Neural progenitor cell (in vitro differentiated cells): ENCODE measurements around the gene FYCO1. TPM values are rescaled to one million over a fixed set of nuclear protein-coding genes. Genes with fewer than 3 reads are reported as not detected.

Source experiments
- DNase-seq: peaks from one replicate; pipeline ENCODE4 v3.0.0-alpha.2; 2016; ENCODE audit warnings: low spot score
- H2AFZ ChIP-seq: fragments of 200-600 bp; sonication (generic); replicated peaks from 2 replicates; pipeline ENCODE4 v1.6.1; 2016; ENCODE audit warnings: antibody characterized with exemption
- H3F3A ChIP-seq: fragments of 200-600 bp; sonication (generic); 2 replicates; pipeline ENCODE4 v1.6.1; 2016; ENCODE audit warnings: antibody characterized with exemption, low read depth
- H3K27ac ChIP-seq: fragments of 200-600 bp; sonication (generic); 2 replicates; pipeline ENCODE4 v1.5.1; 2016; ENCODE audit warnings: mild to moderate bottlenecking
- H3K27me3 ChIP-seq: fragments of 200-600 bp; sonication (generic); 2 replicates; pipeline ENCODE4 v1.6.1; 2016; ENCODE audit warnings: mild to moderate bottlenecking, moderate library complexity
- H3K36me3 ChIP-seq: fragments of 200-600 bp; sonication (generic); 2 replicates; pipeline ENCODE4 v1.5.1; 2016
- H3K4me1 ChIP-seq: fragments of 200-600 bp; sonication (generic); 2 replicates; pipeline ENCODE4 v1.6.1; 2016; ENCODE audit warnings: mixed run types
- H3K4me2 ChIP-seq: fragments of 200-600 bp; sonication (generic); 2 replicates; pipeline ENCODE4 v1.6.1; 2016
- H3K4me3 ChIP-seq: fragments of 200-600 bp; sonication (generic); 2 replicates; pipeline ENCODE4 v1.5.1; 2016
- H3K79me2 ChIP-seq: fragments of 200-600 bp; sonication (generic); 2 replicates; pipeline ENCODE4 v1.6.1; 2016; ENCODE audit warnings: low read depth
- H3K9ac ChIP-seq: fragments of 200-600 bp; sonication (generic); 2 replicates; pipeline ENCODE4 v1.6.1; 2016
- H3K9me3 ChIP-seq: fragments of 200-600 bp; sonication (generic); 2 replicates; pipeline ENCODE4 v1.5.1; 2016; ENCODE audit warnings: low read depth
- H4K20me1 ChIP-seq: fragments of 200-600 bp; sonication (generic); 2 replicates; pipeline ENCODE4 v1.6.1; 2016; ENCODE audit warnings: low read depth
- H3K27ac Mint-ChIP-seq: 3 replicates; pipeline ENCODE4 v1.8.0; 2021; ENCODE audit warnings: mixed read lengths
- H3K27me3 Mint-ChIP-seq: 2 replicates; pipeline ENCODE4 v1.8.0; 2022; ENCODE audit warnings: low read depth, mild to moderate bottlenecking, inconsistent platforms, moderate library complexity, mixed read lengths; ENCODE audit not compliant: insufficient read depth
- H3K36me3 Mint-ChIP-seq: 3 replicates; pipeline ENCODE4 v1.8.0; 2021; ENCODE audit warnings: mixed read lengths
- H3K4me1 Mint-ChIP-seq: 3 replicates; pipeline ENCODE4 v1.8.0; 2021; ENCODE audit warnings: mixed read lengths
- H3K4me3 Mint-ChIP-seq: 3 replicates; pipeline ENCODE4 v1.8.0; 2021; ENCODE audit warnings: mild to moderate bottlenecking, moderate library complexity, mixed read lengths
- H3K9me3 Mint-ChIP-seq: 3 replicates; pipeline ENCODE4 v1.8.0; 2020; ENCODE audit warnings: mixed read lengths
- CTCF ChIP-seq: fragments of 200-600 bp; sonication (generic); IDR thresholded peaks from 2 replicates; pipeline ENCODE4 v1.5.1; 2017; ENCODE audit warnings: antibody characterized with exemption, mild to moderate bottlenecking
- EZH2 ChIP-seq: fragments of 200-600 bp; sonication (generic); IDR thresholded peaks from 2 replicates; pipeline ENCODE4 v1.6.1; 2017; ENCODE audit warnings: antibody characterized with exemption, mild to moderate bottlenecking, moderate library complexity
- EZH2phosphoT487 ChIP-seq: fragments of 200-600 bp; sonication (generic); IDR thresholded peaks from 2 replicates; pipeline ENCODE4 v1.6.1; 2017; ENCODE audit warnings: antibody characterized with exemption
- total RNA-seq: library from RNA; depleted of rRNA; stranded (reverse); fragments of >200 nt; gene quantifications from 2 replicates; pipeline ENCODE4 v1.2.3, GENCODE V29; 2015; ENCODE audit warnings: low replicate concordance

FYCO1 gene
- total RNA-seq, 1 donor from 2014 or later, result 6.8 TPM

DNA sequence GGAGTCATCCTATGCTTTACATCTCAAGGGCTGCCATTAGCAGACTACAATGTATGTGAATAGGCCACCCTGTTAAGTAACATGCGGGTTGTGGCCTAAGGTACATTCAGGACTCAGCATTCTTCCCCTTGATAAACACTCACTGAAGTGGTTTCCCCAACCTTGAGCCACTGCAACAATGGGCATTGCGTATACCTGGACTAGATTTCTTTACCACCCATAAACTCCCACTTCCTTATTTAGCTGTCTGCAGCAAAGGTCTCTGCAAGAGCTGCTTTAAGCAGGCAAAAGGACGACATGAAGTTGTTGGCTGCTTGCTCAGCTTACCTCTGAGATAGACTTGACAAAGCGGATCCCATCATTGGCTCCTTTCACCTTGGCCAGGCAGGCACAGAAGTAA, 16.2 kb downstream of the FYCO1 start:
- H3K4me2 ChIP-seq, result no peak overlapping the region
- no peak for DNase-seq
- Mint-ChIP-seq H3K4me3 (no peak overlapping the region), H3K36me3 (peaks cover 17% of the 10 kb centered on the region), H3K27ac (no peak overlapping the region), H3K4me1 (no peaks in the 10 kb centered on the region), H3K9me3 (no peaks in the 10 kb centered on the region), H3K27me3 (no peaks in the 10 kb centered on the region)
- TF ChIP-seq EZH2 (no peak), EZH2phosphoT487 (no peak), CTCF (no peak)
- H3K4me3 ChIP-seq, result no peak overlapping the region
- no peaks in the 10 kb centered on the region for H3K9me3 ChIP-seq
- no peaks in the 10 kb centered on the region for H3K79me2 ChIP-seq
- H4K20me1 ChIP-seq, result no peaks in the 10 kb centered on the region
- no peak overlapping the region for H2AFZ ChIP-seq
- no peaks in the 10 kb centered on the region for H3K27me3 ChIP-seq
- no peak overlapping the region for H3K27ac ChIP-seq
- no peak overlapping the region for H3K9ac ChIP-seq
- no peaks in the 10 kb centered on the region for H3K4me1 ChIP-seq
- peaks cover 7% of the 10 kb centered on the region for H3K36me3 ChIP-seq
- H3F3A ChIP-seq, result no peaks in the 10 kb centered on the region

GRCh38 chr3:45978006-45978761, 17.4 kb downstream of the FYCO1 start:
- H3K36me3 ChIP-seq, result peaks cover 7% of the 10 kb centered on the region
- H4K20me1 ChIP-seq, result no peaks in the 10 kb centered on the region
- no peak for DNase-seq
- Mint-ChIP-seq H3K27me3 (no peaks in the 10 kb centered on the region), H3K36me3 (peaks cover 18% of the 10 kb centered on the region), H3K4me3 (no peak overlapping the region), H3K4me1 (no peaks in the 10 kb centered on the region), H3K27ac (no peak overlapping the region), H3K9me3 (no peaks in the 10 kb centered on the region)
- H3K4me1 ChIP-seq, result no peaks in the 10 kb centered on the region
- no peak overlapping the region for H2AFZ ChIP-seq
- H3K9ac ChIP-seq, result no peak overlapping the region
- H3K27me3 ChIP-seq, result no peaks in the 10 kb centered on the region
- no peak for TF ChIP-seq CTCF
- TF ChIP-seq EZH2phosphoT487, result no peak
- TF ChIP-seq EZH2, result no peak
- H3K79me2 ChIP-seq, result no peaks in the 10 kb centered on the region
- H3F3A ChIP-seq, result no peaks in the 10 kb centered on the region
- no peak overlapping the region for H3K27ac ChIP-seq
- no peaks in the 10 kb centered on the region for H3K9me3 ChIP-seq
- no peak overlapping the region for H3K4me2 ChIP-seq
- no peak overlapping the region for H3K4me3 ChIP-seq

DNA sequence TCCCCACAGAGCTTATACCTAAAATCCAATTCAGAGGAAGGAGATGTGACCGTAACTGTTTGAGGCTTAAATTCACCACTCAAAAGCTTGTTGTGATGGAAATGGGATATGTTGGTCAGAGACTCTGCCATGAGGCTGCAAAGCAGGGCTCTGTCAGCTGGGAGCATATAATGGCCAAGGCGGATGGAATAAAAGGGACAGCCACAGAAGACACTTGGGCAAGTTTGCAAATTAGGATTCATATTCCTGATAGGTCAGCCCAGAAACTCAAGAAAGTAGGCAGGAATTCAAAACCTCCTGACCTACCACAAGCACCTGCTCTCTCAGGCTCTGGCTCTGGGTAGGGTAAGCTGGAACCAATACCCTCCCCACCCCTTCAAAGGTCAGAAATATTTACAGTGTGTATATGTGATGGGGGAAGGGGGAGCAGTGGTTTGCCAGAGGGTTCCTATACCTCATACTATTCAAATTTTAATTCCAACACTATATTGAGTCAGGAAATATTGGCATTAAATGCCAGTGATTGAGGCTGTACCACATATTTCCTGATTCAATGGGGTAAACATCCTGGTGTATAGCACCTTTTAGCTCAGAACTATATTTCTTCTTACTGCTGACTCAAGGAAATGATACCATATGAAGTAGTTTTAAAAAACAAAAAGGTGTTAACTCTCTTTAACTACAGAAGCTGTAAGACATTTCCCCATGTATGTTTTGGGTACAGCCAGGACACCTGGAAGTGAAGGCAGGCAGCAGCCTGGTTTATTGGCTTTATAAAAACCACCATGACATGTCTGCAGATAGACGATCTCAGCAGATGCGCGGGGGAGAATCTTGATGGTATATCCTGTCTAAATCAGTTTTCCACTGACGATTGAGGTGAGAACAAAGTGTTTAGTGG, 19.2 kb downstream of the FYCO1 start:
- no peaks in the 10 kb centered on the region for H3F3A ChIP-seq
- H3K27me3 ChIP-seq, result no peaks in the 10 kb centered on the region
- Mint-ChIP-seq H3K9me3 (no peaks in the 10 kb centered on the region), H3K27me3 (no peaks in the 10 kb centered on the region), H3K4me1 (no peaks in the 10 kb centered on the region), H3K27ac (no peak overlapping the region), H3K4me3 (no peak overlapping the region), H3K36me3 (peaks cover 17% of the 10 kb centered on the region)
- no peaks in the 10 kb centered on the region for H3K4me1 ChIP-seq
- no peak overlapping the region for H3K27ac ChIP-seq
- no peak overlapping the region for H3K4me2 ChIP-seq
- no peaks in the 10 kb centered on the region for H3K9me3 ChIP-seq
- H2AFZ ChIP-seq, result no peak overlapping the region
- no peak overlapping the region for H3K9ac ChIP-seq
- no peak overlapping the region for H3K4me3 ChIP-seq
- DNase-seq, result no peak
- TF ChIP-seq EZH2phosphoT487 (no peak), CTCF (no peak)
- no peaks in the 10 kb centered on the region for H3K79me2 ChIP-seq
- no peaks in the 10 kb centered on the region for H4K20me1 ChIP-seq
- peaks cover 7% of the 10 kb centered on the region for H3K36me3 ChIP-seq
